ENCODE data around the gene CDH4. TPM values are rescaled to one million over a fixed set of nuclear protein-coding genes. Genes with fewer than 3 reads are reported as not detected.

CDH4 gene
- total and polyA plus RNA-seq, 10 donors: 0.30 to 20.1 (median 7.7) TPM

DNA sequence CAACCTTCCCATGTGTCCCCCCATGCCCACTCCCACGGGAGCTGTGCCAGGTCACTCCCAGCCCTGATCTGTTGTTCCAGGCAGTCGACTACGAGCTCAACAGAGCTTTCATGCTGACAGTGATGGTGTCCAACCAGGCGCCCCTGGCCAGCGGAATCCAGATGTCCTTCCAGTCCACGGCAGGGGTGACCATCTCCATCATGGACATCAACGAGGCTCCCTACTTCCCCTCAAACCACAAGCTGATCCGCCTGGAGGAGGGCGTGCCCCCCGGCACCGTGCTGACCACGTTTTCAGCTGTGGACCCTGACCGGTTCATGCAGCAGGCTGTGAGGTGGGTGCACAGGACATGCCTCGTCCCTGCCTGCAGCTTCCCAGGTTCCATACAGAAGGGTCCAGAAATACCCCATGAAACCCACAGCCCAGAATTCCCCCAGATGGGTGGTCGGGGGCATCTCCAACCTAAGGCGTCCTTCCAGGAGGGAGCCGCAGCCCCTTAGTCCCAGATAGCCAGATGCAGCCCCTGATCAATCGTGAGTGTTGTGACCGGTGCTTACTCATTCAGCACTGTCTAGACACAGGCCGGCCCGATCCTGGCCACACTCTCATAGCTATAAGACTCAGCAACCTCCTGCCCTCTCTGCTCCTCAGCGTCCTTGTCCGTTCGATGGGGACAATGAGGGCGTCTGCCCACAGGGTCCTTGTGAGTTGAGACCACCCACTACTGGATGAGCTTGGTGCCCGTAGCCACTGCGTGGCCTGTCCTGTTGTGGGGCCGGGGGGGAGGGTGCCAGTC lies 671.5 kb downstream of the CDH4 start:
- DNase-seq: peak; percentile 54
- TF ChIP-seq POLR2AphosphoS5 (IDR thresholded peaks at IDR 0.05): no peak
- no peak for TF ChIP-seq POLR2A (IDR thresholded peaks at IDR 0.05)
- TF ChIP-seq, protein P1, sequence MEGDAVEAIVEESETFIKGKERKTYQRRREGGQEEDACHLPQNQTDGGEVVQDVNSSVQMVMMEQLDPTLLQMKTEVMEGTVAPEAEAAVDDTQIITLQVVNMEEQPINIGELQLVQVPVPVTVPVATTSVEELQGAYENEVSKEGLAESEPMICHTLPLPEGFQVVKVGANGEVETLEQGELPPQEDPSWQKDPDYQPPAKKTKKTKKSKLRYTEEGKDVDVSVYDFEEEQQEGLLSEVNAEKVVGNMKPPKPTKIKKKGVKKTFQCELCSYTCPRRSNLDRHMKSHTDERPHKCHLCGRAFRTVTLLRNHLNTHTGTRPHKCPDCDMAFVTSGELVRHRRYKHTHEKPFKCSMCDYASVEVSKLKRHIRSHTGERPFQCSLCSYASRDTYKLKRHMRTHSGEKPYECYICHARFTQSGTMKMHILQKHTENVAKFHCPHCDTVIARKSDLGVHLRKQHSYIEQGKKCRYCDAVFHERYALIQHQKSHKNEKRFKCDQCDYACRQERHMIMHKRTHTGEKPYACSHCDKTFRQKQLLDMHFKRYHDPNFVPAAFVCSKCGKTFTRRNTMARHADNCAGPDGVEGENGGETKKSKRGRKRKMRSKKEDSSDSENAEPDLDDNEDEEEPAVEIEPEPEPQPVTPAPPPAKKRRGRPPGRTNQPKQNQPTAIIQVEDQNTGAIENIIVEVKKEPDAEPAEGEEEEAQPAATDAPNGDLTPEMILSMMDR (IDR thresholded peaks at IDR 0.05 in 8 of 11, conservative IDR thresholded peaks at IDR 0.05 in 3 of 11): no peak
- Histone ChIP-seq H3K27ac (no peak overlapping the region), H3K36me3 (no peaks in the 10 kb centered on the region), H3K9me3 (no peaks in the 10 kb centered on the region), H3K4me1 (no peaks in the 10 kb centered on the region), H3K4me3 (no peak overlapping the region), H3K27me3 (replicated peaks in 1 of 7) (peaks cover 0 to 24% (median 0%) of the 10 kb centered on the region in 7 donors)
- intact Hi-C loops (cut with DNase I; ENCODE audit: low total_unique reads): no loop called here
- WGBS, 5 donors: 80 to 91% (median 88%) methylated on average over 17 to 28 of the region's 28 CpGs

DNA sequence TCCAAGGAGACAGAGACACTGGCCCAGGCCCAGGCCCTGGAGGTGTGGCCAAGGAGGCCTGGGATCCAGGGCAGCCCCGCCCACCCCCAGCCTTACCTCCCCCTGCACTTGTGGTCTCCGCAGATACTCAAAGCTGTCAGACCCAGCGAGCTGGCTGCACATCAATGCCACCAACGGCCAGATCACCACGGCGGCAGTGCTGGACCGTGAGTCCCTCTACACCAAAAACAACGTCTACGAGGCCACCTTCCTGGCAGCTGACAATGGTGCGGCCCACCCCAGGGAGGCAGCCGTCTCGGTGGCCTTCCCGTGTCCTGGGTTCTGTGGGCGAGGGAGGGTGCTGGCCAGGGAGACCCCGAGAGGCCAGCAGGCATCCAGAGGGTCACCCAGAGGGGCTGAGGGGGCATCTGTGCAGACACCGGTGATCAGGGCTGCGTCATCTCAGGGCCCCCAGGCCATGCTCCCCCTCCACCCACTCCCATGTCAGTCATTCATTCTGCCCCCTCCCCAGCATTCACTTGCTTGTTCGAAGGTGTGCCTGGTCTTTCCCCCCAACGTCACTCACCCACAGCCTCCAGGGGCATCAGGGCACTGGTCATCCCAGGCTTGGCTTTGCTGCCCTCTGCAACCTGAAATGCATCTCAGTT lies 672.3 kb downstream of the CDH4 start:
- H3K36me3 ChIP-seq: no peaks in the 10 kb centered on the region
- H3K9me3 ChIP-seq: peaks cover 0 to 6% (median 0%) of the 10 kb centered on the region in 8 donors
- TF ChIP-seq POLR2A (IDR thresholded peaks at IDR 0.05): no peak
- TF ChIP-seq, protein P1 (IDR thresholded peaks at IDR 0.05 in 8 of 11, conservative IDR thresholded peaks at IDR 0.05 in 3 of 11): no peak
- TF ChIP-seq POLR2AphosphoS5 (IDR thresholded peaks at IDR 0.05): no peak
- intact Hi-C loops (cut with DNase I; ENCODE audit: low total_unique reads): no loop called here
- H3K4me1 ChIP-seq: no peaks in the 10 kb centered on the region
- peak; percentile 43 for DNase-seq
- H3K27me3 ChIP-seq (replicated peaks in 1 of 7): peaks cover 0 to 24% (median 0%) of the 10 kb centered on the region in 7 donors
- 81 to 92% (median 88%) methylated on average over 17 to 19 of the region's 19 CpGs for WGBS, 5 donors
- no peak overlapping the region for H3K4me3 ChIP-seq
- no peak overlapping the region for H3K27ac ChIP-seq

DNA sequence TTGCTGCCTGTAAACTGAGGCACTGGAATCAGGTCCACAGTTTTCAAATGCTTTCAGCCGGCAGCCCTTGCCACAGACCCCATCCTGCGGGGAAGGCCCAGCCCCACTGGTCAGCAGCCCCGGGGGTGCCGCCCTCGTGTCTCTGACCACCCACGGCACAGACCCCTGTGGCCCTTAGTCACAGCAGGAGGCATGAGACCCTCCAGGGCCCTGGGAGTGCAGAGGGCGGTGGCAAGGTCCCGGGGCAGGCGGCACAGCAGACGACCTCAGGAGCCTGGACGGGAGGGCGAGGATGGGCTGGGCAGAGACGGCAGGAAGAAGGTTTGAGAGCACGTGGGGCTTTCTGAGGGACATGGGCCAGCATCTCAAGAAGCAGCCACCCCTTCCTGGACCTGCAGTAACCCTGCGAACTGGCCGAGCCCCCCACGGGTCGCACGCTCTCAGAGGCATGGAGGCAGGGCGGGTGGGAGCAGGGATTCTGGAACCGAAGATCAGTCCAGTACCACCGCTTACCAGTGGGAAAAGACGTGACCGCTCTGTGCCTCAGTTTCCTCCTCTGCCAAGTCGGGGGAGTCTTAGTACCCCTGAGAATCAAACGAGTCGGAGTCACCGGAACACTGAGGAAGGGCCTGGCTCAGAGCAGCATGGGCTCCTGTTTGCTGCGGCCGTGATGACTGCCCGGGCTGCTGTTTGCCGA lies 672.9 kb downstream of the CDH4 start:
- H3K27ac ChIP-seq: no peak overlapping the region
- peaks cover 0 to 6% (median 0%) of the 10 kb centered on the region in 8 donors for H3K9me3 ChIP-seq
- no peak overlapping the region for H3K4me3 ChIP-seq
- peak; percentile 63 for DNase-seq
- WGBS, 5 donors: 83 to 92% (median 89%) methylated on average over 17 to 32 of the region's 32 CpGs
- H3K27me3 ChIP-seq (replicated peaks in 1 of 7): peaks cover 0 to 24% (median 0%) of the 10 kb centered on the region in 7 donors
- no peaks in the 10 kb centered on the region for H3K36me3 ChIP-seq
- H3K4me1 ChIP-seq: no peaks in the 10 kb centered on the region
- TF ChIP-seq, protein P1 (IDR thresholded peaks at IDR 0.05 in 8 of 11, conservative IDR thresholded peaks at IDR 0.05 in 3 of 11): no peak
- TF ChIP-seq POLR2A (IDR thresholded peaks at IDR 0.05) (no peak), POLR2AphosphoS5 (IDR thresholded peaks at IDR 0.05) (no peak)
- intact Hi-C loops (cut with DNase I; ENCODE audit: low total_unique reads): no loop called here
